ENCODE measurements around the gene SIM2. TPM values are rescaled to one million over a fixed set of nuclear protein-coding genes. Genes with fewer than 3 reads are reported as not detected.

Gene SIM2
- total and polyA plus RNA-seq, 2 of the 13 experiments (the other 11 are each of a cell fraction or from before 2014, with no cell fraction given) = 0.36 to 0.53 TPM

DNA sequence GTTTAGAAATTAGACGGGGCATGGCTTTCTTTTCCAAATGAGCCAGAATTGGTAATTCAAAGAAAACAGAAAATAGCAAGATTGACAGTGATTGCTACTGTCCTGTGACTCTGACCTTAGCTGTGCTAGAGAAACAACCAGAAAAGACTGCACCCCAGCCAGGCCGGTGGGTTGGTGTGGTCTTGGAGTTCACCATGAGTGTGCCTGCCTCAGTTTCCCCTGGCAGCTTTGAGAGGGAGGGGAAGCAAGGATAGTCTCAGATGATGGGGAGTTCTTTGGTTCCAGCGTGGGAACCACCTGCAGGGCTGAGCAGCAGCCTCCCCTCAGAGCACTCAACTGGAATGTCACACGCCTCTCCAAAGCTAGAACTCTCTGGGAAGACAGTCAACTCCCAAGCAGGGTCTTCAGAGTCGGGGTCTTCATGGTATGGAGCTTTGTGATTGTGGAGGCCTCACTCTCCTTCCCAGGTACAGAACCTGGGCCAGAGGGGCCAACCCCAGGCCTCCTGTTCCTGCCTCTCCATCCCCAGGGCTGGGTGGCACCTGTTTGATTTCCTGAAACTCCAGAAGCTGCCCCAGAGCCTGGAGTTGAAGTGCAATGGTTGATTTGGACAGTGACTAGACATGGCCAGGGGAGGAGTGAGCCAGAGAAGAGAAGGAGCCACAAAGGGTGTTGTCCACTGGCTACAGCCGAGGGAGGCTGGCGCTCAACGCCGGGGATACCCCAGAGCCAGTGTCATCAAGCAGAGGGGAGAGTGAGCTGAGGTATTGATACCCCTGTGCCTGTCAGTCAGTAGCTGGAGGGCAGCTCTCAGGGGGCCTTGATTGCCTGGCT, 35.7 kb downstream of the SIM2 start (continued):
- TF ChIP-seq ATF2 (CRISPR knock-in tag; IDR thresholded peaks at IDR 0.05) (no peak), PAWR (CRISPR knock-in tag; IDR thresholded peaks at IDR 0.05; ENCODE audit: borderline replicate concordance) (no peak), KDM2A (CRISPR knock-in tag; IDR thresholded peaks at IDR 0.05; ENCODE audit: borderline replicate concordance, low read depth) (no peak)

DNA sequence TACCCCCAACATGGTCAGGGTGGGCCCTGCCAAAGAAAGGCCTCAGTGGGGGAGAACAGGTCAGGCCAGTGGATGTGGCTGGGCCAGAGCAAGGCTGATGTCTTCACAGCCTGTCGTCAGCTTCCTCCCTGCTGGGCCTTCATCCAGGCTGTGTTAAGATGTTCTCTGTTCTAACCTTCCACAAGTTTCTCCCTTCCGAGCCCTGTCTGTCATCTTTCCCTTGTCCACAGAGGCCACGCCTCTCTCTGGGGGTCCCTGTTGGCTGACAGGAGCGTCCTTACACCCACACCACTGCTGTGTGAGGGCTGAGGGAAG, 36.2 kb downstream of the SIM2 start:
- H3K4me1 ChIP-seq (ENCODE audit: insufficient read depth, low read length) = peaks cover 42% of the 10 kb centered on the region
- no peaks in the 10 kb centered on the region for H4K20me1 ChIP-seq (ENCODE audit: insufficient read depth, low read length)
- no peak overlapping the region for H3K4me3 ChIP-seq (replicated peaks in 1 of 3; ENCODE audit: insufficient read depth in 1 of 3, low read depth in 2 of 3, low read length in 3 of 3)
- no peaks in the 10 kb centered on the region for H3K9me3 ChIP-seq (ENCODE audit: low read length)
- in situ Hi-C loops (cut with HindIII; ENCODE audit: extremely low pct_ligation_motif_present, low pct_unique_long_range_greater_than_20kb) (no loop called here), intact Hi-C loops (cut with micrococcal nuclease; ENCODE audit: unreplicated experiment) (no loop called here)
- ChIA-PET POLR2A (no interaction called here), CTCF (ENCODE audit: low intra/inter-chr PET ratio, low total read pairs) (no interaction called here)
- no peaks in the 10 kb centered on the region; a peak in 1 of 5 replicates for H3K27me3 ChIP-seq (ENCODE audit: control insufficient read depth in 1 of 2, insufficient read depth in 2 of 2, low read length in 2 of 2)
- BruUV-seq (replicated peaks) = no TSS peak
- no peak overlapping the region for H3K4me2 ChIP-seq (ENCODE audit: low read depth, low read length)
- no peak overlapping the region for H3K27ac ChIP-seq (ENCODE audit: extremely low read length, insufficient read depth, low read length)
- H2AFZ ChIP-seq (ENCODE audit: low read length) = no peak overlapping the region
- no peaks in the 10 kb centered on the region for H3K36me3 ChIP-seq (replicated peaks in 1 of 2; ENCODE audit: control insufficient read depth in 1 of 2, insufficient read depth in 2 of 2, low read length in 2 of 2)
- no peak for DNase-seq (ENCODE audit: low spot score)
- no peak for FAIRE-seq
- H3K79me2 ChIP-seq (ENCODE audit: insufficient read depth, low read length) = no peaks in the 10 kb centered on the region
- no peak overlapping the region for H3K9ac ChIP-seq (ENCODE audit: insufficient read depth, low read depth, low read length)
- 89% methylated on average over 3 of the region's 4 CpGs for WGBS (ENCODE audit: low lambda C conversion rate)
- ATAC-seq = no peak
- TF ChIP-seq PITX1 (CRISPR knock-in tag; IDR thresholded peaks at IDR 0.05) (no peak), NRL (CRISPR knock-in tag; IDR thresholded peaks at IDR 0.05; ENCODE audit: borderline replicate concordance) (no peak), JUN (CRISPR knock-in tag; IDR thresholded peaks at IDR 0.05) (no peak), NR3C1 (CRISPR knock-in tag; IDR thresholded peaks at IDR 0.05) (no peak), ZC3H4 (CRISPR knock-in tag; IDR thresholded peaks at IDR 0.05; ENCODE audit: borderline replicate concordance) (no peak), ZKSCAN8 (CRISPR knock-in tag; IDR thresholded peaks at IDR 0.05; ENCODE audit: borderline replicate concordance) (no peak), MIER2 (CRISPR knock-in tag; IDR thresholded peaks at IDR 0.05) (no peak), ZFP41 (CRISPR knock-in tag; IDR thresholded peaks at IDR 0.05; ENCODE audit: borderline replicate concordance) (no peak), MTF1 (CRISPR knock-in tag; IDR thresholded peaks at IDR 0.05) (no peak), HOXD1 (CRISPR knock-in tag; IDR thresholded peaks at IDR 0.05) (no peak), ERF (CRISPR knock-in tag; IDR thresholded peaks at IDR 0.05) (no peak), HES4 (CRISPR knock-in tag; IDR thresholded peaks at IDR 0.05; ENCODE audit: borderline replicate concordance) (no peak), ZC3H13 (CRISPR knock-in tag; IDR thresholded peaks at IDR 0.05) (no peak), NFIB (CRISPR knock-in tag; IDR thresholded peaks at IDR 0.05; ENCODE audit: borderline replicate concordance) (no peak)
- TF ChIP-seq, protein P1, sequence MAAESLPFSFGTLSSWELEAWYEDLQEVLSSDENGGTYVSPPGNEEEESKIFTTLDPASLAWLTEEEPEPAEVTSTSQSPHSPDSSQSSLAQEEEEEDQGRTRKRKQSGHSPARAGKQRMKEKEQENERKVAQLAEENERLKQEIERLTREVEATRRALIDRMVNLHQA (CRISPR knock-in tag; IDR thresholded peaks at IDR 0.05) = no peak
- TF ChIP-seq, protein P2, sequence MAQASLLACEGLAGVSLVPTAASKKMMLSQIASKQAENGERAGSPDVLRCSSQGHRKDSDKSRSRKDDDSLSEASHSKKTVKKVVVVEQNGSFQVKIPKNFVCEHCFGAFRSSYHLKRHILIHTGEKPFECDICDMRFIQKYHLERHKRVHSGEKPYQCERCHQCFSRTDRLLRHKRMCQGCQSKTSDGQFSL (CRISPR knock-in tag; IDR thresholded peaks at IDR 0.05) = no peak

All from HepG2 (cell line).